ENCODE results near the gene CIZ1. TPM values are rescaled to one million over a fixed set of nuclear protein-coding genes. Genes with fewer than 3 reads are reported as not detected.

The CIZ1 gene
- total and polyA plus RNA-seq, 2 donors from 2014 or later: 48.1 to 89.9 TPM

DNA sequence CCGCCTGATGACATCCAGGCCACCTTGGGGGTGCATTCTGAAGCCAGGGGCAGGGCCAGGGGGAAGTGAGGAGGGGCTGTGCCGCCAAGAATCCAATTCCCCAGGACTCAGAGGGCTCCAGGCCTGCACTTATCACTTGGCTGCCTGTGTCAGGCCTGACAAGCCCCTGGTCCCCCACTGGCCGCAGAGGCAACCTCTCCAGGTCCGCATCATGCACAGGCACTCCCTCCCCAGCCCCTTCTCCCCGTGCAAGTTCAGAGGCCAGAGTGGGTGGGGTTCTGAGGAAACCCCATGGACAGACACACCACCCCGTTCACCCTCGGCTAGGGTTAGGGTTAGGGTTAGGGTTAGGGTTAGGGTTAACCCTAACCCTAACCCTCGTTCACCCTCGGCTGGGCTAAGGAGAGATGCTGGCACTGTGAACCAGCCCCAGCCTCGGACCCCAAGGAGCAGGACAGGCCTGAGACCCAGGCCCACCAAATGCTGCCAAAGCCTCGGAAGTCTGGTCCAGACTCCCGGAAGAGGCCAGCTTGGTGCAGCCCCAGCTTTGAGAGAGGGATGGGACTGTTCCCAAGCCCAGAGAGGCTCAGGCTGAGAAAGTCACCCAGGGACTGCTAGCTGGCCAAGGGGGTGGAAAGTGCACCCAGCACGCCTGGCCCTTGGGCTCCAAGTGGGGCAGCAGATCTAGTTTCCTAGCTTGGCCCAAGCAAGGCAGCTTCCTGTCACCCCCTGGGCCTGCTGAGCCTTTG, 37.3 kb downstream of the CIZ1 start:
- TF ChIP-seq, protein P1, sequence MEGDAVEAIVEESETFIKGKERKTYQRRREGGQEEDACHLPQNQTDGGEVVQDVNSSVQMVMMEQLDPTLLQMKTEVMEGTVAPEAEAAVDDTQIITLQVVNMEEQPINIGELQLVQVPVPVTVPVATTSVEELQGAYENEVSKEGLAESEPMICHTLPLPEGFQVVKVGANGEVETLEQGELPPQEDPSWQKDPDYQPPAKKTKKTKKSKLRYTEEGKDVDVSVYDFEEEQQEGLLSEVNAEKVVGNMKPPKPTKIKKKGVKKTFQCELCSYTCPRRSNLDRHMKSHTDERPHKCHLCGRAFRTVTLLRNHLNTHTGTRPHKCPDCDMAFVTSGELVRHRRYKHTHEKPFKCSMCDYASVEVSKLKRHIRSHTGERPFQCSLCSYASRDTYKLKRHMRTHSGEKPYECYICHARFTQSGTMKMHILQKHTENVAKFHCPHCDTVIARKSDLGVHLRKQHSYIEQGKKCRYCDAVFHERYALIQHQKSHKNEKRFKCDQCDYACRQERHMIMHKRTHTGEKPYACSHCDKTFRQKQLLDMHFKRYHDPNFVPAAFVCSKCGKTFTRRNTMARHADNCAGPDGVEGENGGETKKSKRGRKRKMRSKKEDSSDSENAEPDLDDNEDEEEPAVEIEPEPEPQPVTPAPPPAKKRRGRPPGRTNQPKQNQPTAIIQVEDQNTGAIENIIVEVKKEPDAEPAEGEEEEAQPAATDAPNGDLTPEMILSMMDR (IDR thresholded peaks at IDR 0.05; ENCODE audit: borderline replicate concordance, extremely low read depth, insufficient read depth): no peak
- H3K9ac ChIP-seq (ENCODE audit: low read length in 3 of 3): no peak overlapping the region
- H3K4me3 ChIP-seq (ENCODE audit: low read length in 3 of 3): no peak overlapping the region
- H3K4me1 ChIP-seq (ENCODE audit: control insufficient read depth in 2 of 3, insufficient read depth in 2 of 3, low read depth in 1 of 3, low read length in 3 of 3): peaks cover 0 to 3% (median 1%) of the 10 kb centered on the region in 3 donors
- intact Hi-C loops (cut with DNase I): no loop called here
- DNase-seq (peak in 1 of 5 donors; percentile 57), FAIRE-seq (no peak)
- no peaks in the 10 kb centered on the region for H3K36me3 ChIP-seq (ENCODE audit: control insufficient read depth in 2 of 3, insufficient read depth in 3 of 3, low read length in 3 of 3)
- no peak overlapping the region for H3K27ac ChIP-seq (ENCODE audit: low read depth in 2 of 2, low read length in 2 of 2)
- no peaks in the 10 kb centered on the region for H3K9me3 ChIP-seq (ENCODE audit: control insufficient read depth in 2 of 3, insufficient read depth in 1 of 3, low read length in 3 of 3)
- H3K27me3 ChIP-seq (ENCODE audit: control insufficient read depth, insufficient read depth, low read length): no peaks in the 10 kb centered on the region

DNA sequence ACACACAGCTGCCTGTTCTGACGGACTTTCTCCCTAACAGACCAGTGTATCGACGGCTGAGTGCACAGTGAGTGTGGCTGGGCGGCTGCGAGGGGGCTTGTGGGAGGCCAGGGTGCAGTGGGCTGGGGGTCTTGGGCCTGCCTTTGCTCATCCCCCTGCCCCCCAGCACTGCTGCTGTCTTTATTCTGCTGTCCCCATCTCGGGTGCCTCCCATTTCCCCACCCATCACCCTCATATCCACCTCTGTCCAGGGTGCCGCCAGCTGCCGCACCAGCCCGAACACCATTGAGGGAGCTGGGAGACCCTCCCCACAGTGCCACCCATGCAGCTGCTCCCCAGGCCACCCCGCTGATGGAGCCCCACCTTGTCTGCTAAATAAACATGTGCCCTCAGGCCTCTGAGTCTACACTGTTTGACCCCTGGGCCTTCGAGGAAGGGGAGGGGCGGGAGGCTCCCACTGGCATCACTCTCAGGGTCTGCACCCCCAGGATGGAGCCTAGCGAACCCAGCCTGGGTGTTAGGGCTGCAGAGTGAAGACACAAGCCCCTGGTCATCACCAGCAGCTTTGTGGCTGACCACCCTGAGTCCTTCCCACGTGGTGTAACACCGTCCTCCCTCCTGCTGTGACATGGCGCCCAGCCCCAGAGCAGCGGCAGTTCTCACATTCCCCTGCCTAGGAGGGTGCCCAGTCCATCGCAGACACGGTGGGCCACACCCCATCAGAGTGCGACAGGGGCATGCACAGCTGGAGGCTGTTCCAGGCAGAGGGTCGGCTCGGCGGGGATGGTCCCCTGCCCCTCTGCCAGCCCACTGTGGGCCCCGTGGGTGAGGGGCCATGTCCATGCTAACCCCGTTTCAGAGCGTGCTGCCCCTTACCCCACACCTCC, 38.1 kb downstream of the CIZ1 start:
- no peaks in the 10 kb centered on the region for H3K36me3 ChIP-seq (ENCODE audit: control insufficient read depth in 2 of 3, insufficient read depth in 3 of 3, low read length in 3 of 3)
- DNase-seq: peak in 2 of 5 donors; percentile 56 to 58

DNA sequence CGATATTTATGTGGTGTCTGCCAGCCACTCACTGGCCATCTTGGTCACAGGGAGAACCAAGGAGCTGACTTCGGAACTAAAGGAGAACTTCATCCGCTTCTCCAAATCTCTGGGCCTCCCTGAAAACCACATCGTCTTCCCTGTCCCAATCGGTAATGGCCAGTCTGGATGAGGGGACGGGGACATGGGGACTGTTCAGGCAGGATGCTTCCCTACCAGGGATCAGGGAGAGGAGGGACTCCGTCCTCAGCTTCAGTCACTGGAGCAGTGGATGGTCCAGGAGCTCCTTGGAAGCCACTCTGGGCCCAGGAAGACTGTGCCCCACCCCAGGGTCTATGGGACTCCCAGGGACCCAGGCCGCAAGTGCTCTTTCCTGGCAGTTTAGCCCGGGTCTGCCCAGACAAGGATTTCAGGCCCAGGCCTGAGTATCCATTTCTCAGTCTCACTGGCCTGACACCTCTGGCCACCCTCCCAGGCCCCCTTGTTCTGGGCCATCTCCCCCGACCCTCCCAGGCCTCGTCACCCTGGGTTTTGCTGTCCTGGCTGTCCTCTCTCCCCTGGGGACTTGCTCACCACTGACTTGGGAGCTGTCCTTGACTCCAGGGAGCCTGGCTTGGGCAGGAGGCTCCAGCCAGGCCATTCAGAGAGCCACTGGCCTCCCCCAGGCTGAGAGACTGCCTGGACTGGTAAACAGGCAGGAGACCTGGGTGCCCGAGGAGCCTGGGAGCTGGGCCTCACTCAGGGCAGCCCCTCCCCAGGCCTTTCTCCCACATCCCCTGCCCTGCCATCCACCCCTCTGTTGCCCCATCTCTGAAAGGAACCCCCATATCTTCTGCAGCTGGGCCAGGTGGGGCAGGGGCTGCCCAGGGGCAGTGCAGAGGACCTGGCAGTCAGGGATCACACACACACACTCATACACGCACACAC, 39.0 kb downstream of the CIZ1 start:
- Histone ChIP-seq H3K4me1 (ENCODE audit: control insufficient read depth in 2 of 3, insufficient read depth in 2 of 3, low read depth in 1 of 3, low read length in 3 of 3) (peaks cover 0 to 7% (median 6%) of the 10 kb centered on the region in 3 donors), H3K36me3 (ENCODE audit: control insufficient read depth in 2 of 3, insufficient read depth in 3 of 3, low read length in 3 of 3) (no peaks in the 10 kb centered on the region), H3K27ac (ENCODE audit: low read depth in 2 of 2, low read length in 2 of 2) (no peak overlapping the region), H3K9ac (ENCODE audit: low read length in 3 of 3) (no peak overlapping the region), H3K27me3 (ENCODE audit: control insufficient read depth, insufficient read depth, low read length) (no peaks in the 10 kb centered on the region), H3K4me3 (ENCODE audit: low read length in 3 of 3) (no peak overlapping the region), H3K9me3 (ENCODE audit: control insufficient read depth in 2 of 3, insufficient read depth in 1 of 3, low read length in 3 of 3) (no peaks in the 10 kb centered on the region)
- FAIRE-seq (no peak), DNase-seq (peak in 2 of 5 donors; percentile 40 to 54)
- TF ChIP-seq, protein P1 (IDR thresholded peaks at IDR 0.05; ENCODE audit: borderline replicate concordance, extremely low read depth, insufficient read depth): no peak
- intact Hi-C loops (cut with DNase I): no loop called here

More for the DNA sequence above, 38.1 kb downstream of the CIZ1 start:
- TF ChIP-seq, protein P1 (IDR thresholded peaks at IDR 0.05; ENCODE audit: borderline replicate concordance, extremely low read depth, insufficient read depth): no peak
- Histone ChIP-seq H3K9me3 (ENCODE audit: control insufficient read depth in 2 of 3, insufficient read depth in 1 of 3, low read length in 3 of 3) (no peaks in the 10 kb centered on the region), H3K27me3 (ENCODE audit: control insufficient read depth, insufficient read depth, low read length) (no peaks in the 10 kb centered on the region), H3K9ac (ENCODE audit: low read length in 3 of 3) (no peak overlapping the region), H3K27ac (ENCODE audit: low read depth in 2 of 2, low read length in 2 of 2) (no peak overlapping the region), H3K4me3 (ENCODE audit: low read length in 3 of 3) (no peak overlapping the region), H3K4me1 (ENCODE audit: control insufficient read depth in 2 of 3, insufficient read depth in 2 of 3, low read depth in 1 of 3, low read length in 3 of 3) (peaks cover 0 to 7% (median 6%) of the 10 kb centered on the region in 3 donors)
- no peak for FAIRE-seq
- intact Hi-C loops (cut with DNase I): no loop called here

Data from kidney (tissue), 14 donors.